CD14-positive monocyte (primary cell): ENCODE measurements around the gene TXK. TPM values are rescaled to one million over a fixed set of nuclear protein-coding genes. Genes with fewer than 3 reads are reported as not detected.

Experiments used
- DNase-seq, 3 donors: peaks; one replicate each; pipeline ENCODE4 v3.0.0-alpha.2; 2011 to 2022
- H2AFZ ChIP-seq: 2 replicates; pipeline ENCODE4 v1.6.0; 2012; ENCODE audit warnings: mild to moderate bottlenecking, low read depth, low read length, inconsistent platforms; ENCODE audit not compliant: insufficient read depth, poor library complexity, severe bottlenecking
- H3K27ac ChIP-seq, 2 donors: 1 replicate in 1 of 2; 2 replicates in 1 of 2; pipeline ENCODE4 v1.5.1; 2012 to 2013; ENCODE audit warnings: low read length in 2 of 2, control low read depth in 1 of 2, inconsistent platforms in 1 of 2, low read depth in 1 of 2, mild to moderate bottlenecking in 1 of 2
- H3K27me3 ChIP-seq, 2 donors: one replicate each; pipeline versions ENCODE4 v1.6.0 to v1.6.1; 2011 to 2013; ENCODE audit warnings: low read length in 2 of 2; ENCODE audit not compliant: control insufficient read depth in 2 of 2, insufficient read depth in 2 of 2
- H3K36me3 ChIP-seq, 2 donors: replicated peaks in 1 of 2; 1 replicate in 1 of 2; 2 replicates in 1 of 2; pipeline versions ENCODE4 v1.5.1 to v1.6.1; 2012 to 2013; ENCODE audit warnings: low read length in 2 of 2, control low read depth in 1 of 2, inconsistent platforms in 1 of 2, mild to moderate bottlenecking in 1 of 2; ENCODE audit not compliant: insufficient read depth in 2 of 2, control insufficient read depth in 1 of 2
- H3K4me1 ChIP-seq, 2 donors: 1 replicate in 1 of 2; 2 replicates in 1 of 2; pipeline versions ENCODE4 v1.5.1 to v1.6.1; 2012 to 2013; ENCODE audit warnings: low read length in 2 of 2, control low read depth in 1 of 2, inconsistent platforms in 1 of 2, mild to moderate bottlenecking in 1 of 2, moderate library complexity in 1 of 2; ENCODE audit not compliant: insufficient read depth in 2 of 2, control insufficient read depth in 1 of 2
- H3K4me2 ChIP-seq: replicated peaks from 2 replicates; pipeline ENCODE3; 2012; ENCODE audit warnings: low read length, moderate library complexity, mild to moderate bottlenecking; ENCODE audit not compliant: poor library complexity, severe bottlenecking; ENCODE audit errors: extremely low read depth
- H3K4me3 ChIP-seq, 3 experiments: fragments of 200-600 bp in 1 of 3; sonication (generic) in 1 of 3; replicated peaks in 1 of 3; 1 replicate in 2 of 3; 2 replicates in 1 of 3; pipeline ENCODE4 v1.5.1; 2011 to 2013; ENCODE audit warnings: low read length in 3 of 3, mild to moderate bottlenecking in 3 of 3, control low read depth in 2 of 3, low read depth in 2 of 3, inconsistent platforms in 1 of 3, moderate library complexity in 1 of 3
- H3K79me2 ChIP-seq: 2 replicates; pipeline ENCODE4 v1.6.0; 2012; ENCODE audit warnings: mild to moderate bottlenecking, control low read depth, inconsistent platforms, low read length, moderate library complexity; ENCODE audit not compliant: insufficient read depth
- H3K9ac ChIP-seq: 2 replicates; pipeline ENCODE4 v1.6.0; 2017; ENCODE audit warnings: low read length, mild to moderate bottlenecking; ENCODE audit not compliant: insufficient read depth, poor library complexity, severe bottlenecking
- H3K9me3 ChIP-seq, 2 donors: replicated peaks in 1 of 2; 1 replicate in 1 of 2; 2 replicates in 1 of 2; pipeline versions ENCODE4 v1.5.1 to v1.6.1; 2012 to 2013; ENCODE audit warnings: low read length in 2 of 2, control low read depth in 1 of 2; ENCODE audit not compliant: control insufficient read depth in 1 of 2, insufficient read depth in 1 of 2
- H4K20me1 ChIP-seq: 2 replicates; pipeline ENCODE4 v1.6.0; 2012; ENCODE audit warnings: mild to moderate bottlenecking, low read length, control low read depth, moderate library complexity; ENCODE audit not compliant: insufficient read depth
- H3K27ac Mint-ChIP-seq, 7 donors: one replicate each; pipeline ENCODE4 v1.8.0; 2020; ENCODE audit warnings: mild to moderate bottlenecking in 7 of 7, mixed read lengths in 7 of 7, moderate library complexity in 6 of 7, inconsistent platforms in 2 of 7
- H3K27me3 Mint-ChIP-seq, 3 donors: one replicate each; pipeline ENCODE4 v1.8.0; 2021 to 2022; ENCODE audit warnings: low read depth in 3 of 3, mild to moderate bottlenecking in 3 of 3, mixed read lengths in 3 of 3, moderate library complexity in 3 of 3, inconsistent platforms in 1 of 3
- H3K36me3 Mint-ChIP-seq, 2 donors: one replicate each; pipeline ENCODE4 v1.8.0; 2020; ENCODE audit warnings: mixed read lengths in 2 of 2, inconsistent platforms in 1 of 2, mild to moderate bottlenecking in 1 of 2
- H3K4me1 Mint-ChIP-seq: one replicate; pipeline ENCODE4 v1.8.0; 2020; ENCODE audit warnings: mild to moderate bottlenecking, mixed read lengths
- H3K4me3 Mint-ChIP-seq, 2 donors: one replicate each; pipeline ENCODE4 v1.8.0; 2020; ENCODE audit warnings: mild to moderate bottlenecking in 2 of 2, mixed read lengths in 2 of 2, moderate library complexity in 1 of 2
- H3K9me3 Mint-ChIP-seq, 7 donors: one replicate each; pipeline ENCODE4 v1.8.0; 2020 to 2022; ENCODE audit warnings: mixed read lengths in 7 of 7, mild to moderate bottlenecking in 6 of 7, moderate library complexity in 6 of 7, inconsistent platforms in 2 of 7
- CTCF ChIP-seq: fragments of 200-600 bp; IDR thresholded peaks from one replicate; pipeline ENCODE4 v1.8.0; 2022; ENCODE audit warnings: antibody characterized with exemption, mild to moderate bottlenecking
- WGBS: methylation state at CpG from one replicate; pipeline ENCODE4 v1.1.5; 2013; ENCODE audit warnings: missing lambda C conversion rate; ENCODE audit not compliant: insufficient coverage; 5-methylcytosine and 5-hydroxymethylcytosine counted together
- intact Hi-C, 2 donors: fragments of 100-400 bp; cut with micrococcal nuclease; formaldehyde crosslinking; loops; one replicate each; pipeline versions ENCODE4 v1.15.0 to v1.15.1; 2023
- polyA plus RNA-seq, 3 donors: library from polyadenylated mRNA; depleted of rRNA in 1 of 3; unstranded in 2 of 3; stranded (reverse) in 1 of 3; fragments of 300-500 nt in 2 of 3; fragments of >200 nt in 1 of 3; fragmentation: Illumina TruSeq in 2 of 3; gene quantifications; 1 replicate in 2 of 3; 2 replicates in 1 of 3; pipeline ENCODE4 v1.2.3, GENCODE V29; 2012 to 2021

Gene TXK
- polyA plus RNA-seq, 3 donors: 0.13 to 0.93 (median 0.54) TPM

DNA sequence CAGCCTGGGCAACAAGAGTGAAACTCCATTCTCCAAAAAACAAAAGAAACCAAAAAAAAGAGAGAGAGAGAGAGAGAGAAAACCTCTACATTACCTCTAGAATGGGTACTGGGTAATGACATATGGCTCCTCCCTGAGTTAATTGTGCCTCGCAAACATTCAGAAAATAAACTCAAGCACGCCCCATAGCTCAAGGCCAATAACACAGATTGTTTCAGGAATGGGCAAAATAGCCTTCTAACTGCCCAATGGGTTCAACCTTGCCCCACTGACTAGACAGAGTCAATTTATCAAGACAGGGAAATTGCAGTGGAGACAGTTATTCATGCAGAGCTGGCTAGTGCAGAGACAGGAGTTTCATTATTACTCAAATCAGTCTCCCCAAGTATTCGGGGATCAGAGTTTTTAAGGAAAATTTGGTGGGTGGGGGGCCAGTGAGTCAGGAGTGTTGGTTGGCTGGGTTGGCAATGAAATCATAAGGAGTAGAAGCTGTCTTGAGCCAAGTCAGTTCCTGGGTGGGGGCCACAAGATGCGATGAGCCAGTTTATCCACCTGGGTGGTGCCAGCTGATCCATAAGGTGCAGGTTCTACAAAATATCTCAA lies 92.4 kb downstream of the TXK start:
- no peak overlapping the region for H3K4me3 Mint-ChIP-seq
- H3K27ac Mint-ChIP-seq: peak overlapping the region in 1 of 7 donors; percentile 77

DNA sequence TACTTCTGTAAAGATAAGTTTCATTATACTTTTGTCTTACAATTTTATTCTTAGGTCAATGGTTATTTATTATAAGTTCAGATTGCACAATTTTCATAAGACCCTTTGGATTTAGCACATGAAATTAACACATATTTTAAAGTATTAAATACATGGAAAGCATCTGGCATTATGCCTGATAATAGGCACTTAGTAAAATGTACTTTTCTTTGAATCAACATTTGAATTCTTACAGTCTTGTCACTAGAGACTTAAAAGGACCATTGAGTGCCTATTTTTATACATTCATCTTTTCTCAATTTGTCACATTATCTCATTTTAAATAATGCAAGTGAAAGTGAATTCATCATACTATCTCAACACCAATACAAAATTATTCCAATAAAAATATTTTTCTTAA lies 94.5 kb downstream of the TXK start:
- H3K9ac ChIP-seq: no peak overlapping the region
- Mint-ChIP-seq H3K27ac (no peak overlapping the region), H3K4me1 (peaks cover 32% of the 10 kb centered on the region), H3K9me3 (no peaks in the 10 kb centered on the region), H3K36me3 (peaks cover 0 to 2% of the 10 kb centered on the region in 2 donors), H3K27me3 (peaks cover 10 to 19% (median 10%) of the 10 kb centered on the region in 3 donors), H3K4me3 (no peak overlapping the region)
- H3K4me1 ChIP-seq: peaks cover 18 to 27% of the 10 kb centered on the region in 2 donors
- H2AFZ ChIP-seq: no peak overlapping the region
- H3K79me2 ChIP-seq: no peaks in the 10 kb centered on the region
- no peak overlapping the region for H3K4me2 ChIP-seq
- H3K9me3 ChIP-seq: no peaks in the 10 kb centered on the region
- intact Hi-C loops: loop anchor here (5.0 to 10.0 kb wide), 2 partner anchors 48 to 555 kb away; partner anchors contain the start of gene ATP10D (in 1 of the 2)
- H3K36me3 ChIP-seq: no peaks in the 10 kb centered on the region
- TF ChIP-seq CTCF: no peak
- H3K4me3 ChIP-seq: no peak overlapping the region
- H3K27ac ChIP-seq: no peak overlapping the region
- DNase-seq: no peak
- peaks cover 5 to 10% of the 10 kb centered on the region in 2 donors for H3K27me3 ChIP-seq
- H4K20me1 ChIP-seq: no peaks in the 10 kb centered on the region

More for the DNA sequence above, 92.4 kb downstream of the TXK start:
- Histone ChIP-seq H3K27me3 (peaks cover 16 to 25% of the 10 kb centered on the region in 2 donors), H3K79me2 (no peaks in the 10 kb centered on the region), H3K9ac (no peak overlapping the region), H3K4me1 (peaks cover 14 to 27% of the 10 kb centered on the region in 2 donors), H4K20me1 (no peaks in the 10 kb centered on the region), H3K27ac (no peak overlapping the region), H3K4me2 (no peak overlapping the region), H3K36me3 (no peaks in the 10 kb centered on the region), H3K9me3 (no peaks in the 10 kb centered on the region), H2AFZ (no peak overlapping the region), H3K4me3 (no peak overlapping the region)
- Mint-ChIP-seq H3K4me1 (peaks cover 25% of the 10 kb centered on the region), H3K9me3 (peaks cover 0 to 2% (median 0%) of the 10 kb centered on the region in 7 donors), H3K36me3 (peaks cover 4 to 9% of the 10 kb centered on the region in 2 donors), H3K27me3 (peaks cover 22 to 38% (median 27%) of the 10 kb centered on the region in 3 donors)
- no peak for TF ChIP-seq CTCF
- no peak for DNase-seq
- 60% methylated on average over 2 of the region's 4 CpGs for WGBS
- intact Hi-C loops: loop anchor here in 1 of 2 donors (10.0 kb wide), 1 partner anchor 117 kb away; no protein-coding TSS in a partner anchor
